WERI-Rb-1 (cell line): Measurements from ENCODE around the gene TMEM154.
A peak's percentile ranks its signal among the peaks of the same experiment; 100 is the strongest.

ENCODE experiments used
- DNase-seq: peaks from one replicate; pipeline ENCODE4 v3.0.0-alpha.2; 2020
- H3K27ac ChIP-seq: fragments of 250-450 bp; sonication (Bioruptor Pico); 2 replicates; pipeline ENCODE4 v1.5.1; 2020; ENCODE audit warnings: mild to moderate bottlenecking, moderate library complexity
- H3K27me3 ChIP-seq: fragments of 250-450 bp; sonication (Bioruptor Pico); 2 replicates; pipeline ENCODE4 v1.5.1; 2021; ENCODE audit warnings: mild to moderate bottlenecking, low read depth, moderate library complexity; ENCODE audit not compliant: insufficient read depth, severe bottlenecking
- H3K36me3 ChIP-seq: fragments of 250-450 bp; sonication (Bioruptor Pico); 2 replicates; pipeline ENCODE4 v1.5.1; 2020; ENCODE audit warnings: mild to moderate bottlenecking, moderate library complexity
- H3K4me3 ChIP-seq: 2 replicates; pipeline ENCODE4 v1.5.1; 2011; ENCODE audit warnings: low read depth, mild to moderate bottlenecking, control low read depth, low read length
- H3K9me3 ChIP-seq: fragments of 250-450 bp; sonication (Bioruptor Pico); 2 replicates; pipeline ENCODE4 v1.5.1; 2021; ENCODE audit warnings: mild to moderate bottlenecking, moderate library complexity; ENCODE audit not compliant: severe bottlenecking
- TF ChIP-seq, protein P1 (sequence below): IDR thresholded peaks from 2 replicates; pipeline ENCODE4 v1.5.1; 2011; ENCODE audit warnings: low read depth, mild to moderate bottlenecking, control low read depth, inconsistent platforms, low read length

Gene TMEM154

DNA sequence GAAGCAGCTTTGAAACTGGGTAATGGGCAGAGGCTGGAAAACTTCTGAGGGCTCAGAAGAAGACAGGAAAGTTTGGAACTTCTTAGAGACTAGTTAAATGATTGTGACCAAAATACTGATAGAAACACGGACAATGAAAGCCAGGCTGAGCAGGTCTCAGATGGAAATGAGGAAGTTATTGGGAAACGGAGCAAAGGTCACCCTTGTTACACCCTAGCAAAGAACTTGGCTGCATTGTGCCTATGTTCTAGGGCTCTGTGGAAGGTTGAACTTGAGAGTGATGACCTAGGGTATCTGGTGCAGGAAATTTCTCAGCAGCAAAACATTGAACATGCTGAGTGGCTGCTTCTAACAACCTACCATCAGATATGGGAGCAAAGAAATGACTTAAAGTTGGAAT is 93.1 kb downstream of the TMEM154 start:
- H3K36me3 ChIP-seq = no peaks in the 10 kb centered on the region
- no peak for DNase-seq
- no peaks in the 10 kb centered on the region for H3K9me3 ChIP-seq
- TF ChIP-seq, protein P1, sequence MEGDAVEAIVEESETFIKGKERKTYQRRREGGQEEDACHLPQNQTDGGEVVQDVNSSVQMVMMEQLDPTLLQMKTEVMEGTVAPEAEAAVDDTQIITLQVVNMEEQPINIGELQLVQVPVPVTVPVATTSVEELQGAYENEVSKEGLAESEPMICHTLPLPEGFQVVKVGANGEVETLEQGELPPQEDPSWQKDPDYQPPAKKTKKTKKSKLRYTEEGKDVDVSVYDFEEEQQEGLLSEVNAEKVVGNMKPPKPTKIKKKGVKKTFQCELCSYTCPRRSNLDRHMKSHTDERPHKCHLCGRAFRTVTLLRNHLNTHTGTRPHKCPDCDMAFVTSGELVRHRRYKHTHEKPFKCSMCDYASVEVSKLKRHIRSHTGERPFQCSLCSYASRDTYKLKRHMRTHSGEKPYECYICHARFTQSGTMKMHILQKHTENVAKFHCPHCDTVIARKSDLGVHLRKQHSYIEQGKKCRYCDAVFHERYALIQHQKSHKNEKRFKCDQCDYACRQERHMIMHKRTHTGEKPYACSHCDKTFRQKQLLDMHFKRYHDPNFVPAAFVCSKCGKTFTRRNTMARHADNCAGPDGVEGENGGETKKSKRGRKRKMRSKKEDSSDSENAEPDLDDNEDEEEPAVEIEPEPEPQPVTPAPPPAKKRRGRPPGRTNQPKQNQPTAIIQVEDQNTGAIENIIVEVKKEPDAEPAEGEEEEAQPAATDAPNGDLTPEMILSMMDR = no peak
- no peak overlapping the region for H3K27ac ChIP-seq
- H3K27me3 ChIP-seq = no peaks in the 10 kb centered on the region
- H3K4me3 ChIP-seq = no peak overlapping the region

DNA sequence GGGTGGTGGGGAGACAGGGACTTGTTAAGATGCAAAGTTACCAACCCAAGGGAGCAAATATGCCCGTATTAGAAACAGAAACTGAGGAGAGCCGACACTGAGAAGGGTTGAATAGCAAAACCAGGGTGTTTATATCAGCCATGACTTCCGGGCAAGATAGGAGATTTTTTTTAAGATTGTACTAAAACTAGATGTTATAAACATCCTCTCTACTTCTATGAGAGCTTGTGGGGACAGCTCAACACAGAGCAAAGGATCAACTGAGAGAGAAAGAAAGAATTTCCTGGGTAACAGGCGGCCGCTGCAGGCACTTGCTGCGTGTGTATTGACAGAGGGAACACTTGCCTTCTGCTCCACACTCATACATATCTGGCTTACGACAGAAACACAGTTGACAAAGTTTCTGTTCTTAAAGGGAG is 94.8 kb downstream of the TMEM154 start:
- H3K9me3 ChIP-seq = no peaks in the 10 kb centered on the region
- H3K27me3 ChIP-seq = no peaks in the 10 kb centered on the region
- TF ChIP-seq, protein P1 = no peak
- no peaks in the 10 kb centered on the region for H3K36me3 ChIP-seq
- DNase-seq = no peak
- H3K27ac ChIP-seq = no peak overlapping the region
- H3K4me3 ChIP-seq = no peak overlapping the region

DNA sequence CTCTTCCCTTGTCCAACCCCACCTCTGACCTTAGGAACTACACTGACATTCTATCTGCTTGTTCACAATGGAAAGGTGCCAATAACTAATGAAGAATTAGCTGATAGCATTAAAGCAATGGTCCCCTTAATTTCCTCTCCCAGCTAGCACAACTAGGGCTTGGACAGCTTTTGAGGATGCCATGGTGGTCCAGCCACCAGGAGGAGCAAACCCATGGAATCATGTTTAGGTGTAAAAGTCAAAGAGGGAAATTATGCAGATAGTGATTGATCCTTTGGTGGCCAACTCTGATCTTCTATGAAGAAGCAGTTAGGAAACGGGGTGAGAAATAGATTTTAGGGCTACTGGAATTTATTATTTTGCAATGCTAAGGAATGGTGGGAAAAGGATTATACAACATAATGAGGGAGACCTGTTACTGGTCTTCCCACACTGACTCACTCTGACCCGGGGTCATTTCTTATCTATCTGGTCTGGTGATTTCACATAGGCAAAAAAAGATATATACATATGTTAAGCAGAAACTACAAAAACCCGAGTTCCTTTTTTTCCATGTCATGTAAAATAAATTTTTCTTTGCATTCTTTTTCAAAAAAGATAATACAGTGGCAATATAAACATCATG is 98.1 kb downstream of the TMEM154 start:
- H3K27ac ChIP-seq = no peak overlapping the region
- TF ChIP-seq, protein P1 = 0 out of 2 replicates have a peak, but pooled peaks have one; percentile 16
- H3K9me3 ChIP-seq = no peaks in the 10 kb centered on the region
- H3K27me3 ChIP-seq = no peaks in the 10 kb centered on the region
- no peak overlapping the region for H3K4me3 ChIP-seq
- DNase-seq = no peak
- H3K36me3 ChIP-seq = no peaks in the 10 kb centered on the region

DNA sequence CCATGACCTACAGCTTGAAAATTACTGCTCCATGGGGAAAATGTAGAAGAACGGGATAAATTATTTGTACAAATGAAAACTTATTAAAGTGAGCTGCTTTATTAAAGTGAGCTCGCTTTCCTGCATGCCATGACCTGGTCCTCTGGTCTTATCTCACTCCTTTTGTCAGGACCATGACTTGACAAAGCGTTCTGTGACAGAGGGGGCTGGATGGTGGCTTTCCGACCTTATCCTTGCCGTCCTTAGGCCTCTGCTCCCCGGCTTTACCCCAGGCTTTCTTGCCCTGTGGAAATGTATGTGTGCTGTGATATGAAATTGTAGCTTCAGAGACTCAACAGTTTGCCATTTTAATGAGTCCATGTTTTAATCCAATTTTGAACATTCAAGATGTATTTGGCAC is 99.9 kb downstream of the TMEM154 start:
- TF ChIP-seq, protein P1 = no peak

DNA sequence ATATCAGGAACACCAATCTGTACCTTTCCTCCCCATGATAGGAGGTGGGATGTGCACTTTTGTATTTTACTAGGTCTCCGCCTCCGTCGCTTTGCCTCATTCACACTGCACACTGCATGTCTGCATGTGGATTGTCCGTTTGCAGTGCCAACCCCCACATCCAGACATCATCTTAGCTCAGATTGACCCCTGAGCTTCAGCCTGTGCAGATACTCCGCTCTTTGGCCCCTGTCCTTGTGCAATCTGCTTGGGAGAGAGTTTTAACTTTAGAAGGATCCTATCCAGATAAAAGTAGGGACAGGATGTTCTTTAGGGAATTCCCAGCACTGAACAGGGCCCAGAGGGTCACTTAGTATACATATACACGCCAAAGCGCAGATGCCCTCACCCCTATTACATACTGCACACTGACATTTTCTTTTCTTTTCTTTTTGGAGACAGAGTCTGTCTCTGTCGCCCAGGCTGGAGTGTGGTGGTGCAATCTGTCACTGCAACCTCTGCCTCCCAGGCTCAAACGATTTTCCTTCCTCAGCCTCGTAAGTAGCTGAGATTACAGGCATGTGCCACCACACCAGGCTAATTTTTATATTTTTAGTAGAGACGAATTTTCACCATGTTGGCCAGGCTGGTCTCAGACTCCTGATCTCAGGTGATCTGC is 100.6 kb downstream of the TMEM154 start:
- Histone ChIP-seq H3K4me3 (no peak overlapping the region), H3K36me3 (no peaks in the 10 kb centered on the region), H3K27ac (no peak overlapping the region), H3K9me3 (no peaks in the 10 kb centered on the region), H3K27me3 (no peaks in the 10 kb centered on the region)
- TF ChIP-seq, protein P1 = no peak
- DNase-seq = no peak

More for the DNA sequence above, 99.9 kb downstream of the TMEM154 start:
- H3K9me3 ChIP-seq = no peaks in the 10 kb centered on the region
- H3K27me3 ChIP-seq = no peaks in the 10 kb centered on the region
- no peak for DNase-seq
- no peak overlapping the region for H3K4me3 ChIP-seq
- H3K27ac ChIP-seq = no peak overlapping the region
- H3K36me3 ChIP-seq = no peaks in the 10 kb centered on the region
